Fibroblast of villous mesenchyme (primary cell): ENCODE measurements around the gene CYB5A. TPM values are rescaled to one million over a fixed set of nuclear protein-coding genes. Genes with fewer than 3 reads are reported as not detected.
A peak's percentile ranks its signal among the peaks of the same experiment; 100 is the strongest.

Source experiments
- DNase-seq: peaks from one replicate; pipeline ENCODE4 v3.0.0-alpha.2; 2010; ENCODE audit warnings: low read depth
- H3K4me3 ChIP-seq: 2 replicates; pipeline ENCODE4 v1.5.1; 2011; ENCODE audit warnings: low read depth, mild to moderate bottlenecking, low read length
- CTCF ChIP-seq: IDR thresholded peaks from 2 replicates; pipeline ENCODE4 v1.5.1; 2012; ENCODE audit warnings: low read depth, mild to moderate bottlenecking, low read length; ENCODE audit not compliant: insufficient read depth
- total RNA-seq: library from RNA; depleted of rRNA; stranded (reverse); fragments of >200 nt; gene quantifications from 2 replicates; pipeline ENCODE4 v1.2.3, GENCODE V29; 2012

The CYB5A gene
- total RNA-seq, 1 donor = 114 TPM

- no peak overlapping the region for H3K4me3 ChIP-seq
- TF ChIP-seq CTCF = no peak
- DNase-seq = no peak
These were observed 34.7 kb downstream of the CYB5A start for GRCh38 chr18:74257083-74257482.

- H3K4me3 ChIP-seq = no peak overlapping the region
- TF ChIP-seq CTCF = no peak
- no peak for DNase-seq
These were observed 35.6 kb downstream of the CYB5A start for GRCh38 chr18:74256190-74256589.

- peak; percentile 85 for DNase-seq
- H3K4me3 ChIP-seq = no peak overlapping the region
- no peak for TF ChIP-seq CTCF
These were observed 36.6 kb downstream of the CYB5A start for GRCh38 chr18:74255131-74255616.

- no peak for TF ChIP-seq CTCF
- H3K4me3 ChIP-seq = no peak overlapping the region
- DNase-seq = peak; percentile 89
These were observed 39.7 kb downstream of the CYB5A start for GRCh38 chr18:74252039-74252395.

- DNase-seq = peak; percentile 97
- TF ChIP-seq CTCF = no peak
- H3K4me3 ChIP-seq = no peak overlapping the region
These were observed 40.3 kb downstream of the CYB5A start for GRCh38 chr18:74251297-74252038.

GRCh38 chr18:74250131-74250530, 41.6 kb downstream of the CYB5A start:
- no peak for DNase-seq
- no peak for TF ChIP-seq CTCF
- no peak overlapping the region for H3K4me3 ChIP-seq
